Stomach (tissue), 4 donors: ENCODE results near the gene BRD3OS.

Experiments used
- EP300 ChIP-seq: sonication (generic); formaldehyde crosslinking; IDR thresholded peaks from one replicate; pipeline ENCODE4 v1.6.1; 2017; ENCODE audit warnings: antibody characterized with exemption
- POLR2AphosphoS5 ChIP-seq, 3 donors: sonication (generic); formaldehyde crosslinking; IDR thresholded peaks; one replicate each; pipeline ENCODE4 v1.6.1; 2016; ENCODE audit warnings: antibody characterized with exemption in 3 of 3

GRCh38 chr9:133999851-134000265, 25.4 kb upstream of the BRD3OS start:
- TF ChIP-seq POLR2AphosphoS5 (IDR thresholded peaks at IDR 0.05) (no peak), EP300 (no peak)
